Mammary epithelial cell (primary cell): ENCODE results near the gene TP53RK.

ENCODE experiments used
- EZH2 ChIP-seq: IDR thresholded peaks from 2 replicates; pipeline ENCODE4 v1.6.1; 2012; ENCODE audit warnings: low read length, inconsistent platforms, borderline replicate concordance
- TF ChIP-seq, protein P1 (sequence below), 2 donors: IDR thresholded peaks in 1 of 2; conservative IDR thresholded peaks in 1 of 2; 2 replicates each; pipeline ENCODE4 v1.5.1; 2011 to 2012; ENCODE audit warnings: inconsistent platforms in 2 of 2, low read length in 2 of 2, mild to moderate bottlenecking in 2 of 2, control low read depth in 1 of 2, low read depth in 1 of 2; ENCODE audit not compliant: insufficient read depth in 1 of 2; ENCODE audit errors: extremely low read depth in 1 of 2

DNA sequence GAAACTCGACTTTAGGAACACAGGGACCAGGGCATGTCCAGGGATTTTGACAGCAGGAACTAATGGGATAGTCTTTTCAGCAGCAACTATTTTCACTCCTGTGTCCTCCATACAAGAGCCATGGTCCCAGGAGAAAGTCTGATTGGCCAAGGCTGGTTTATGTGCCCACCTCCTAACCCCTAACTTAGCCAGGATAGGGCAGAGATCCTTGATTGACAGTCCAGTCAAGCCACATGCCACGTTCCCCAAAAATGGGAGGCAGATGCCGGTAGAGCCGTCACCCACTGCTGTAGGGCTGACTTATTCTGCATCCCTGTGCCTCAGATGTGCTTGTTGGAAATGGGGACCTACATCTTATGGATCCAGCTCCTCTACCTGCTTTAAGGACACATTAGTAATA lies 42.5 kb upstream of the TP53RK start:
- TF ChIP-seq, protein P1, sequence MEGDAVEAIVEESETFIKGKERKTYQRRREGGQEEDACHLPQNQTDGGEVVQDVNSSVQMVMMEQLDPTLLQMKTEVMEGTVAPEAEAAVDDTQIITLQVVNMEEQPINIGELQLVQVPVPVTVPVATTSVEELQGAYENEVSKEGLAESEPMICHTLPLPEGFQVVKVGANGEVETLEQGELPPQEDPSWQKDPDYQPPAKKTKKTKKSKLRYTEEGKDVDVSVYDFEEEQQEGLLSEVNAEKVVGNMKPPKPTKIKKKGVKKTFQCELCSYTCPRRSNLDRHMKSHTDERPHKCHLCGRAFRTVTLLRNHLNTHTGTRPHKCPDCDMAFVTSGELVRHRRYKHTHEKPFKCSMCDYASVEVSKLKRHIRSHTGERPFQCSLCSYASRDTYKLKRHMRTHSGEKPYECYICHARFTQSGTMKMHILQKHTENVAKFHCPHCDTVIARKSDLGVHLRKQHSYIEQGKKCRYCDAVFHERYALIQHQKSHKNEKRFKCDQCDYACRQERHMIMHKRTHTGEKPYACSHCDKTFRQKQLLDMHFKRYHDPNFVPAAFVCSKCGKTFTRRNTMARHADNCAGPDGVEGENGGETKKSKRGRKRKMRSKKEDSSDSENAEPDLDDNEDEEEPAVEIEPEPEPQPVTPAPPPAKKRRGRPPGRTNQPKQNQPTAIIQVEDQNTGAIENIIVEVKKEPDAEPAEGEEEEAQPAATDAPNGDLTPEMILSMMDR (conservative IDR thresholded peaks at IDR 0.05 in 1 of 2, IDR thresholded peaks at IDR 0.05 in 1 of 2; ENCODE audit: extremely low read depth in 1 of 2, insufficient read depth in 1 of 2, low read depth in 1 of 2, low read length in 2 of 2), result no peak
- no peak for TF ChIP-seq EZH2
